RWPE2 (cell line): ENCODE measurements around the gene CCDC7.
A peak's percentile ranks its signal among the peaks of the same experiment; 100 is the strongest.

Experiments
- ATAC-seq: fragments of 200-7000 bp; cut with Tn5 transposase; 3 replicates; pipeline ENCODE4 v1.9.1; 2021; ENCODE audit warnings: low read depth
- DNase-seq: peaks from one replicate; pipeline ENCODE4 v3.0.0-alpha.2; 2020; ENCODE audit warnings: low spot score
- H3K27ac ChIP-seq: fragments of 450-650 bp; 2 replicates; pipeline ENCODE4 v1.5.1; 2017; ENCODE audit warnings: mild to moderate bottlenecking; ENCODE audit not compliant: poor library complexity, severe bottlenecking
- H3K27me3 ChIP-seq: fragments of 250-450 bp; sonication (Bioruptor Pico); 2 replicates; pipeline ENCODE4 v1.5.1; 2021; ENCODE audit warnings: mild to moderate bottlenecking, moderate library complexity; ENCODE audit not compliant: insufficient read depth, poor library complexity, severe bottlenecking
- H3K36me3 ChIP-seq: fragments of 250-450 bp; sonication (Bioruptor Pico); 2 replicates; pipeline ENCODE4 v1.5.1; 2020; ENCODE audit warnings: low read depth, mild to moderate bottlenecking, moderate library complexity
- H3K4me1 ChIP-seq: fragments of 250-450 bp; sonication (Bioruptor Pico); 2 replicates; pipeline ENCODE4 v1.5.1; 2021; ENCODE audit warnings: mild to moderate bottlenecking, moderate library complexity; ENCODE audit not compliant: insufficient read depth, poor library complexity, severe bottlenecking
- H3K4me3 ChIP-seq: fragments of 250-450 bp; sonication (Bioruptor Pico); 2 replicates; pipeline ENCODE4 v1.5.1; 2021; ENCODE audit warnings: mild to moderate bottlenecking, moderate library complexity; ENCODE audit not compliant: severe bottlenecking
- H3K9me3 ChIP-seq: fragments of 250-450 bp; sonication (Bioruptor Pico); 2 replicates; pipeline ENCODE4 v1.5.1; 2021; ENCODE audit warnings: mild to moderate bottlenecking, moderate library complexity; ENCODE audit not compliant: severe bottlenecking
- TF ChIP-seq, protein P1 (sequence below): fragments of 450-650 bp; IDR thresholded peaks from one replicate; pipeline ENCODE4 v1.5.1; 2017; ENCODE audit warnings: mild to moderate bottlenecking, moderate library complexity; ENCODE audit not compliant: poor library complexity, severe bottlenecking

Gene CCDC7

DNA sequence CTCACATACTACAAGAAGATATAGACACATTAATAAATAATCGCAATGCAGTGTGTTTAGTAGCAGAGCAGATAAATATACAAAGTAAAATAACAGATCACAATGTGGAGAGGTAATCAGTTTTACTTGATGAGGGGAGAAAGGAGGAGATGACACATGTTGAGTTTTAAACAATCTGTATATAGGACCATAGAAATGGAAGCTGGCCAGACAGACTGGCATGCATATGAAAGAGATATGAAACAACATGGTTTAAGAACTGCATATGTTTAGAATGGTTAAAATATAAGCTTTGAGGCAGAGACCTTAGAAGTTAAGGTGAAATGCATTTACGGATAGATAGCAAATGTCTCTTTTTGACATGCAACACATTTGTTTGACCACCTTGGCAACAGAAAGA is 19.8 kb upstream of the CCDC7 start:
- DNase-seq (no peak), ATAC-seq (no peak)
- Histone ChIP-seq H3K9me3 (no peaks in the 10 kb centered on the region), H3K4me1 (no peaks in the 10 kb centered on the region), H3K36me3 (no peaks in the 10 kb centered on the region), H3K4me3 (no peak overlapping the region), H3K27ac (no peak overlapping the region), H3K27me3 (no peaks in the 10 kb centered on the region)
- TF ChIP-seq, protein P1, sequence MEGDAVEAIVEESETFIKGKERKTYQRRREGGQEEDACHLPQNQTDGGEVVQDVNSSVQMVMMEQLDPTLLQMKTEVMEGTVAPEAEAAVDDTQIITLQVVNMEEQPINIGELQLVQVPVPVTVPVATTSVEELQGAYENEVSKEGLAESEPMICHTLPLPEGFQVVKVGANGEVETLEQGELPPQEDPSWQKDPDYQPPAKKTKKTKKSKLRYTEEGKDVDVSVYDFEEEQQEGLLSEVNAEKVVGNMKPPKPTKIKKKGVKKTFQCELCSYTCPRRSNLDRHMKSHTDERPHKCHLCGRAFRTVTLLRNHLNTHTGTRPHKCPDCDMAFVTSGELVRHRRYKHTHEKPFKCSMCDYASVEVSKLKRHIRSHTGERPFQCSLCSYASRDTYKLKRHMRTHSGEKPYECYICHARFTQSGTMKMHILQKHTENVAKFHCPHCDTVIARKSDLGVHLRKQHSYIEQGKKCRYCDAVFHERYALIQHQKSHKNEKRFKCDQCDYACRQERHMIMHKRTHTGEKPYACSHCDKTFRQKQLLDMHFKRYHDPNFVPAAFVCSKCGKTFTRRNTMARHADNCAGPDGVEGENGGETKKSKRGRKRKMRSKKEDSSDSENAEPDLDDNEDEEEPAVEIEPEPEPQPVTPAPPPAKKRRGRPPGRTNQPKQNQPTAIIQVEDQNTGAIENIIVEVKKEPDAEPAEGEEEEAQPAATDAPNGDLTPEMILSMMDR: no peak

GRCh38 chr10:32433542-32433941 is 12.4 kb upstream of the CCDC7 start:
- ATAC-seq (no peak), DNase-seq (no peak)
- TF ChIP-seq, protein P1: no peak
- H3K4me1 ChIP-seq: no peaks in the 10 kb centered on the region
- no peak overlapping the region for H3K27ac ChIP-seq
- no peak overlapping the region for H3K4me3 ChIP-seq
- H3K36me3 ChIP-seq: no peaks in the 10 kb centered on the region
- H3K27me3 ChIP-seq: no peaks in the 10 kb centered on the region
- no peaks in the 10 kb centered on the region for H3K9me3 ChIP-seq

DNA sequence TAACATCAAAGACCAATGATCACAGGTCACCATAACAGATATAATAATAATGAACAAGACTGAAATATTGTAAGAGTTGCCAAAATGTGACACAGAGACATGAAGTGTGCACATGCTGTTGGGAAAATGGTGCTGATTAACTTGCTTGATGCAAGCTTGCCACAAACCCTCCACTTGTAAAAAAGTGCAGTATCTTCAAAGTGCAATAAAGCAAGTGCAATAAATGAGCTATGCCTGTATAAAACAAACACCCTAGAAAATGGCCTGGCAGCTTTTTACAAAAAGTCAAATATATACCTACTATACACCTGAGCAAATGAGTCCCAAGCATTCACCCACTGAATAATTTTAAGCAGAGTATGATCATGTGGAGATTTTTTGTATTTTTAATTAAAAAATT is 9.7 kb upstream of the CCDC7 start:
- DNase-seq (no peak), ATAC-seq (no peak)
- no peaks in the 10 kb centered on the region for H3K9me3 ChIP-seq
- no peaks in the 10 kb centered on the region for H3K4me1 ChIP-seq
- no peak overlapping the region for H3K4me3 ChIP-seq
- TF ChIP-seq, protein P1: no peak
- H3K27ac ChIP-seq: no peak overlapping the region
- no peaks in the 10 kb centered on the region for H3K27me3 ChIP-seq
- no peaks in the 10 kb centered on the region for H3K36me3 ChIP-seq

- ATAC-seq: no peak
- TF ChIP-seq, protein P1: no peak
Measured at GRCh38 chr10:32437334-32437733, 8.6 kb upstream of the CCDC7 start.

GRCh38 chr10:32445036-32445435 is 904 bp upstream of the CCDC7 start:
- H3K4me3 ChIP-seq: peak overlapping the region; percentile 41

More at GRCh38 chr10:32437334-32437733, 8.6 kb upstream of the CCDC7 start:
- Histone ChIP-seq H3K4me3 (no peak overlapping the region), H3K27me3 (no peaks in the 10 kb centered on the region), H3K36me3 (no peaks in the 10 kb centered on the region), H3K9me3 (no peaks in the 10 kb centered on the region), H3K4me1 (no peaks in the 10 kb centered on the region), H3K27ac (no peak overlapping the region)
- DNase-seq: no peak

More at GRCh38 chr10:32445036-32445435, 904 bp upstream of the CCDC7 start:
- Histone ChIP-seq H3K4me1 (peaks cover 6% of the 10 kb centered on the region), H3K36me3 (no peaks in the 10 kb centered on the region), H3K9me3 (no peaks in the 10 kb centered on the region), H3K27me3 (no peaks in the 10 kb centered on the region), H3K27ac (no peak overlapping the region)
- ATAC-seq: no peak
- DNase-seq: no peak
- TF ChIP-seq, protein P1: no peak
